SU-DHL-6 (cell line): Measurements from ENCODE around the gene FRK.

Experiments used
- CTCF ChIP-seq: fragments of 200-600 bp; sonication (generic); IDR thresholded peaks from one replicate; pipeline ENCODE4 v1.5.1; 2017; ENCODE audit warnings: antibody characterized with exemption, mild to moderate bottlenecking, low read length, moderate library complexity; ENCODE audit not compliant: insufficient read depth, poor library complexity, severe bottlenecking
- EZH2phosphoT487 ChIP-seq: fragments of 200-600 bp; sonication (generic), shearing (Covaris generic); conservative IDR thresholded peaks from 2 replicates; pipeline ENCODE4 v1.6.1; 2018; ENCODE audit warnings: mild to moderate bottlenecking, antibody characterized with exemption, low read length, moderate library complexity, mixed read lengths

- TF ChIP-seq CTCF (no peak), EZH2phosphoT487 (no peak)
Observed at GRCh38 chr6:115976321-115976870, 84.3 kb downstream of the FRK start.
